ENCODE results near the gene ARHGAP11A.
A peak's percentile ranks its signal among the peaks of the same experiment; 100 is the strongest.
"Not testable (repeated sequence)": the region's sequence is repeated elsewhere in the genome, so short reads cannot be mapped to it uniquely, and the experiment has no call there.

Gene ARHGAP11A, protein sequence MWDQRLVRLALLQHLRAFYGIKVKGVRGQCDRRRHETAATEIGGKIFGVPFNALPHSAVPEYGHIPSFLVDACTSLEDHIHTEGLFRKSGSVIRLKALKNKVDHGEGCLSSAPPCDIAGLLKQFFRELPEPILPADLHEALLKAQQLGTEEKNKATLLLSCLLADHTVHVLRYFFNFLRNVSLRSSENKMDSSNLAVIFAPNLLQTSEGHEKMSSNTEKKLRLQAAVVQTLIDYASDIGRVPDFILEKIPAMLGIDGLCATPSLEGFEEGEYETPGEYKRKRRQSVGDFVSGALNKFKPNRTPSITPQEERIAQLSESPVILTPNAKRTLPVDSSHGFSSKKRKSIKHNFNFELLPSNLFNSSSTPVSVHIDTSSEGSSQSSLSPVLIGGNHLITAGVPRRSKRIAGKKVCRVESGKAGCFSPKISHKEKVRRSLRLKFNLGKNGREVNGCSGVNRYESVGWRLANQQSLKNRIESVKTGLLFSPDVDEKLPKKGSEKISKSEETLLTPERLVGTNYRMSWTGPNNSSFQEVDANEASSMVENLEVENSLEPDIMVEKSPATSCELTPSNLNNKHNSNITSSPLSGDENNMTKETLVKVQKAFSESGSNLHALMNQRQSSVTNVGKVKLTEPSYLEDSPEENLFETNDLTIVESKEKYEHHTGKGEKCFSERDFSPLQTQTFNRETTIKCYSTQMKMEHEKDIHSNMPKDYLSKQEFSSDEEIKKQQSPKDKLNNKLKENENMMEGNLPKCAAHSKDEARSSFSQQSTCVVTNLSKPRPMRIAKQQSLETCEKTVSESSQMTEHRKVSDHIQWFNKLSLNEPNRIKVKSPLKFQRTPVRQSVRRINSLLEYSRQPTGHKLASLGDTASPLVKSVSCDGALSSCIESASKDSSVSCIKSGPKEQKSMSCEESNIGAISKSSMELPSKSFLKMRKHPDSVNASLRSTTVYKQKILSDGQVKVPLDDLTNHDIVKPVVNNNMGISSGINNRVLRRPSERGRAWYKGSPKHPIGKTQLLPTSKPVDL

DNA sequence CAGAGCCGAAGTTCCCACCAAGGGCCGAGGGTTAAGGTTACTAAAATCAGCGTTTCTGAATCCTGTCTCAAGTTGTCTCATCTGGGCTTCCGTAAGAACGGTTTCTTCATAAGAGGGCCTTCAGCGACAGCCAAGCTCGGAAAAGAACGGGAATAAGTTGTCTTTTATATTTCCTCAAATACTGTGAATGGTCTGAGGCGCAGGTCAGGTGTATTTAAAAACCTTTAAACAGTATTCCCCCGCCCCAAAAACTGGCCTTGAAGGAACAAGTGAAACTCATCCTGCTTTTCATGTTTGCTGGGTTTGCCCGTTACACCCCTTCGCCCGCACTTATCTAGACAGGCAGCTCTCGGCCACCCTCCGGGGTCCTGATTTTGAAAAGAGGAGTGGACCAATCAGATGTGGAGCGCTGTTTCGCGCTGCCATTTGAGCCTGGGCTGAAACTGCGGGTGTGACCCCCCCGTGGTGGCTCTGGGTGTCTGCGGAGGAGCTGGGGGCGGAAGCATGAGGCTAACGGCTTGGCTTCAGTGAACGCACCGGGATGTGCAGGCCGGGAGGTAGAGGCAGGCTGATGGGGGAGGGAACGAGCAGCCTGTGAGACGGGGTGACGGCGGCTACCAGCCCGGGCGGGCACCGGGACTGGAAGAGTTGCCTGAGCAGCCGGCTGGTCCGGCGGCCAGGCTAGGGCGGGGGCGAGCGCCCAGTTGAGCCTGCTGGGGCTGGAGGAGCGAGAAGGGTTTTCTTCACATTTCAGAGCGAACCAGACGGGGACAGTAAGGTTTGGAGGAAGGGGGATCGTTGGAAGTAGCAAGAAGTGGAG, at the start of gene ARHGAP11A:
Gene ARHGAP11A, plus strand, starts transcription at position 454 of the 820 bp plus-strand sequence. CDS start 708 bp downstream, outside the sequence.
- H3K27ac ChIP-seq (ENCODE audit: low read length): peak within 1 kb of the TSS; percentile 68
- H3K27me3 ChIP-seq (ENCODE audit: control insufficient read depth, insufficient read depth, low read length); H3K4me1 ChIP-seq (ENCODE audit: control insufficient read depth, low read depth, low read length); H3K9me3 ChIP-seq (ENCODE audit: control insufficient read depth, low read depth, low read length); H3K36me3 ChIP-seq (ENCODE audit: control insufficient read depth, low read depth, low read length): not testable (repeated sequence)
- peak within 1 kb of the TSS; percentile 72 for H3K9ac ChIP-seq (ENCODE audit: low read length)
- peak within 1 kb of the TSS; percentile 84 for H3K4me3 ChIP-seq (ENCODE audit: low read length)

DNA sequence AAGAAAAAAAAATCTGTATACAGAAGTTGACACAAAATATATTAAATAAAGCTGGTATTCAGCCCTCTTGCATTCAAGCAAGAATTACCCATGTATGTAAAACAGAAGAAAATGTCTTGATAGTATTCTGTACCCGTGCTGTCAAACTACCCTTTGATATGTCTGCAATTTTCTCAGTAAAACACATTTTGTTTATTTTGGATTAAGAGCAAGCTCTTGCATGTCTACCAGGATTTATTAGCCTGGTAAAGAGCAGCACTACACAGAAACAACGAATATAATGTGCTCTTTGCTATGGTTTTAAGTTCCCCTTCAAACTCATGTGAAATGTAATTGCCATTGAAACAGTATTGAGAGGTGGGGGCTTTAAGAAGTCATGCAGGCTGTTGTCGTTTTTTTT, 46.3 kb upstream of the ARHGAP11A start:
- not testable (repeated sequence) for H3K27me3 ChIP-seq (ENCODE audit: control insufficient read depth, insufficient read depth, low read length); H3K36me3 ChIP-seq (ENCODE audit: control insufficient read depth, low read depth, low read length); H3K9me3 ChIP-seq (ENCODE audit: control insufficient read depth, low read depth, low read length); H3K4me3 ChIP-seq (ENCODE audit: low read length); H3K4me1 ChIP-seq (ENCODE audit: control insufficient read depth, low read depth, low read length); H3K9ac ChIP-seq (ENCODE audit: low read length); H3K27ac ChIP-seq (ENCODE audit: low read length)

DNA sequence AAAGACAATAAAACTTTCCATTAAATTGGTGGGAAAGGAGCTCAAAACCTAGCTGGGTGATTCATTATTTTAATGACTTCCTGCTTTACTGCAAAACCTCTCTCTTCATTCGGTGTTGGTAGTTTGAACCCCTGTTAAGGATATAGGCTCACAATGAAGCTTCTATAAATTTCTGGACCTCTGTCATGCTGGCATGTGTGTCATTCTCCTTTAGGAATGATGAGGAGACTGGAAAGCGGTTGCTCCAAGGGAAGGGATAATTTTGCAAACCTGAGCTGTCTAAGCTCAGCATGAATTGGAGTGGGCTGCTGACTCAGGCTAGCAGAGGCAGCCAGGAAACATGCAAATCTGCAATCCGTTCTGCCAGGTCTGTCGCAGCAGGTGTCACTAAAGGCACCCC, 36.8 kb upstream of the ARHGAP11A start:
- not testable (repeated sequence) for H3K4me3 ChIP-seq (ENCODE audit: low read length); H3K27ac ChIP-seq (ENCODE audit: low read length); H3K4me1 ChIP-seq (ENCODE audit: control insufficient read depth, low read depth, low read length); H3K27me3 ChIP-seq (ENCODE audit: control insufficient read depth, insufficient read depth, low read length); H3K9ac ChIP-seq (ENCODE audit: low read length); H3K9me3 ChIP-seq (ENCODE audit: control insufficient read depth, low read depth, low read length); H3K36me3 ChIP-seq (ENCODE audit: control insufficient read depth, low read depth, low read length)

DNA sequence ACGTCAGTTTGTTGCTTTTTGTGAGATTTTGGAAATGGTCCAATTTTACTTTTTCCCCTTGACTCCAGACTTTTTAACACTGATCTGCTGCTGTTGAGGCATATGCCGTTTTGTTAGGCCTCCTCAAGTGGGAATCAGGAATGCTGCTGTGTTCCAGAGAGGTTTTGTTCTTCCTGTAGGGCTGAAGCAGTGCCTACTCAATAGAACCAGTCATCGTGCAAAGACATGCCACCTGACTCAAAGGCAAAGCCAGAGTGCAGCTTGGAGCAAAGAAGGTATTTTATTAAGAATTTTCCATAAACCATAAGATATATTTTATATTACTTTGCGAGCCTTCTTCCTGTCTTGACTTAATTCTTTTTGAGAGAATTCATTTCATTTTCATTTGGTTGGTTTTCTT, 29.5 kb upstream of the ARHGAP11A start:
- H3K27ac ChIP-seq (ENCODE audit: low read length): not testable (repeated sequence)

DNA sequence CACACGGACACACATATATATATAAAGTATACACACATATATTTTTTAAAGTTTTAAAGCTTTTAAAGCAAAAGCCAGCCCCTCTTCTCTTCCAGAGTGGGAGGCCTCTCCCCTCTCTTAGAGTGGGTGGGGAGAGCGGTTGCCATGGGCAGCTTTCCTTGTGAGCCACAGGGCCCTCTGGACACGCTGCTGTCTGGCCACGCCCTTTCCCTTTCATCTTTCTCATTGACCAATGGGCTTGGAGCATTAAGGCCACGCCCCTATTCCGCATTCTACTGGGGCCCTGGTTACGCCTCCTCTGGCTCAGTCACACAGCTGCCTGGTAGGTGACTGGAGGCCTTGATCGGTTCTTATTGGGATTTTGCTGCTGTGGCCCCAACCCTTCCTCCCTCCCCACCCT, 22.2 kb upstream of the ARHGAP11A start, which contains the start of gene GOLGA8N:
Gene GOLGA8N, plus strand, starts transcription at position 306 of the 400 bp plus-strand sequence.
- H3K27me3 ChIP-seq (ENCODE audit: control insufficient read depth, insufficient read depth, low read length); H3K27ac ChIP-seq (ENCODE audit: low read length); H3K9ac ChIP-seq (ENCODE audit: low read length); H3K4me1 ChIP-seq (ENCODE audit: control insufficient read depth, low read depth, low read length); H3K4me3 ChIP-seq (ENCODE audit: low read length); H3K9me3 ChIP-seq (ENCODE audit: control insufficient read depth, low read depth, low read length); H3K36me3 ChIP-seq (ENCODE audit: control insufficient read depth, low read depth, low read length): not testable (repeated sequence)

More for the DNA sequence above, 29.5 kb upstream of the ARHGAP11A start:
- H3K9me3 ChIP-seq (ENCODE audit: control insufficient read depth, low read depth, low read length); H3K4me3 ChIP-seq (ENCODE audit: low read length); H3K4me1 ChIP-seq (ENCODE audit: control insufficient read depth, low read depth, low read length); H3K27me3 ChIP-seq (ENCODE audit: control insufficient read depth, insufficient read depth, low read length); H3K9ac ChIP-seq (ENCODE audit: low read length); H3K36me3 ChIP-seq (ENCODE audit: control insufficient read depth, low read depth, low read length): not testable (repeated sequence)

DNA sequence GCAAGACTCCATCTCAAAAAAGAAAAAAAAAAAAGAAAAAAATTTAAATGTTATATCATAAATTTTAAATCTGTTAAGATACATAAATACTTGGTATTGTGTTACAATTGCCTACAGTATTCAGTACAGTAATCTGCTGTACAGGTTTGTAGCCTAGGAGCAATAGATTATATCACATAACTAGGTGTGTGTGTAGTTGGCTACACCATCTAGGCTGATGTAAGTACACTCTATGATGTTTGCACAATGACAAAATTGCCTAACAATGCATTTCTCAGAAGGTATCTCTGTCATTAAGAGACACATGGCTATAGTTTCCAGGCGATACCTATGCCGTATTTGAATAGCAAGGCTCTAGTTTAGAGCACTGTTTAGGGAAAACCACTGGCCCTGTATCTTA, 5.8 kb upstream of the ARHGAP11A start:
- H3K27me3 ChIP-seq (ENCODE audit: control insufficient read depth, insufficient read depth, low read length); H3K4me1 ChIP-seq (ENCODE audit: control insufficient read depth, low read depth, low read length); H3K27ac ChIP-seq (ENCODE audit: low read length); H3K4me3 ChIP-seq (ENCODE audit: low read length); H3K9me3 ChIP-seq (ENCODE audit: control insufficient read depth, low read depth, low read length); H3K36me3 ChIP-seq (ENCODE audit: control insufficient read depth, low read depth, low read length); H3K9ac ChIP-seq (ENCODE audit: low read length): not testable (repeated sequence)

DNA sequence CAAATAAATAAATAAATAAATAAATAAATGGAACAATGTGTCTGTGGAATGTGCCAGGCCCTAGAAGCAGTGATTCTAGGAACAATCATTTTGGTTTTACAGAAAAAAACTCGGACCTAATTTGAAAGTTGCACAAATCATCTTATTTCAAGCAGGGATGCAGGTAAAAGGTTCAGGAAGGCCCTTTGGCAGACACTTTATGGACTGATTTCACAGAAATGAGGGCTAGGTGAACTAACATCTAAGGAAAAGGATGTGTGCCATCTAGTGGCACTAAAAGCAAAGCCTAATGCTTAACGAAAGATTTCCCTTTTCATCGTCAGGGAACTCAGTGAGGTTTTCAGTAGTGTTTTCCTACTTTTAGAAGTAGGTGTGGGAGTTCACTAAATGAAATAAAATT, 4.6 kb upstream of the ARHGAP11A start:
- not testable (repeated sequence) for H3K4me1 ChIP-seq (ENCODE audit: control insufficient read depth, low read depth, low read length); H3K9ac ChIP-seq (ENCODE audit: low read length); H3K27me3 ChIP-seq (ENCODE audit: control insufficient read depth, insufficient read depth, low read length); H3K27ac ChIP-seq (ENCODE audit: low read length); H3K36me3 ChIP-seq (ENCODE audit: control insufficient read depth, low read depth, low read length); H3K4me3 ChIP-seq (ENCODE audit: low read length); H3K9me3 ChIP-seq (ENCODE audit: control insufficient read depth, low read depth, low read length)

DNA sequence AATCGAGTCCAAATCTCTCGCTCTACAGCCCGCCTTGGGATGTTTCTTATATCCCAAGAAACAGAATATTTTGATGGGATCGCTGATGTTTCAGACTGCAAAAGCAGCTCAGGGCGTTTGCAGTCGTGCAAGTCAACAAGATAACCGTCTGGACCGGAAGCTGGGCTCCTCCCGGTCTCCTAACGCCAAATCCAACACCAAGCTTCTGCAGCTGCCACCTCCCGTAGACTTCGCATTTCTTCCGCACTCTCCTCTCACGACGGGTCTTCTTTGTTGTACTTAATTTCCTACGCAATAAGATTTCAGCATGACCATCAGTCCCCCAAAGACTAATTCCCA, 623 bp upstream of the ARHGAP11A start:
- H3K36me3 ChIP-seq (ENCODE audit: control insufficient read depth, low read depth, low read length); H3K9me3 ChIP-seq (ENCODE audit: control insufficient read depth, low read depth, low read length); H3K27me3 ChIP-seq (ENCODE audit: control insufficient read depth, insufficient read depth, low read length); H3K4me1 ChIP-seq (ENCODE audit: control insufficient read depth, low read depth, low read length): not testable (repeated sequence)
- peak overlapping the region; percentile 68 for H3K27ac ChIP-seq (ENCODE audit: low read length)
- peak overlapping the region; percentile 61 for H3K9ac ChIP-seq (ENCODE audit: low read length)
- peak overlapping the region; percentile 84 for H3K4me3 ChIP-seq (ENCODE audit: low read length)

DNA sequence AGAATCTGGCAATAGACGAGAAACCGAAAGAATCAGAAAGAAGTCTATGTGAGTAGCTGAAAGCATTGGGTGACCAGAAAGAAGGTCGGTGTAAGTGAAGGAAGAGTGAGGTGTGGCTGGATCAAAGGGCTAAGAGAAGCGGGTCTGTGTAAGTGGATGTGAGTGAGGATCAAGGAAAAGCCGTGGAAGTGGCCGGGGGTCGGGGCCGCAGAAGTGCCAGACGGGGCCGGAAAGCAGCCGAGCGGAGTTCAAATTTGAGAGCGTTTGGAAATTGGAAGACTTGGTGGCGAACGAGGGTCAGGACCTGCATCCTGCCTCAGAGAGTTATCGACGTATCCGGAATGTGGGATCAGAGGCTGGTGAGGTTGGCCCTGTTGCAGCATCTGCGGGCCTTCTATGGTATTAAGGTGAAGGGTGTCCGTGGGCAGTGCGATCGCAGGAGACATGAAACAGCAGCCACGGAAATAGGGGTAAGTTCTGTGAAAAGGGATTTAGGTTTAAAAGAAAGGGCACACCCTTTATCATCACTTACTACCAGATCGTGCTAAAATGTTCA, 645 bp downstream of the ARHGAP11A start:
- H3K36me3 ChIP-seq (ENCODE audit: control insufficient read depth, low read depth, low read length); H3K27me3 ChIP-seq (ENCODE audit: control insufficient read depth, insufficient read depth, low read length); H3K27ac ChIP-seq (ENCODE audit: low read length); H3K4me1 ChIP-seq (ENCODE audit: control insufficient read depth, low read depth, low read length); H3K9me3 ChIP-seq (ENCODE audit: control insufficient read depth, low read depth, low read length): not testable (repeated sequence)
- peak overlapping the region; percentile 84 for H3K4me3 ChIP-seq (ENCODE audit: low read length)
- H3K9ac ChIP-seq (ENCODE audit: low read length): peak overlapping the region; percentile 72

DNA sequence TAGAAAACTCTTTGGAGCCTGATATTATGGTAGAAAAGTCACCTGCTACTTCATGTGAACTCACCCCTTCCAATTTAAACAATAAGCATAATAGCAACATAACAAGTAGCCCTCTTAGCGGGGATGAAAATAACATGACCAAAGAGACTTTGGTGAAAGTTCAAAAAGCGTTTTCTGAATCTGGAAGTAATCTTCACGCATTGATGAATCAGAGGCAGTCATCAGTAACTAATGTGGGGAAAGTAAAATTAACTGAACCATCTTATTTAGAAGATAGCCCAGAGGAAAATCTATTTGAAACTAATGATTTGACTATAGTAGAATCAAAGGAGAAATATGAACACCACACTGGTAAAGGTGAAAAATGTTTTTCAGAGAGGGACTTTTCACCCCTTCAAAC, 21.1 kb downstream of the ARHGAP11A start:
- H3K27me3 ChIP-seq (ENCODE audit: control insufficient read depth, insufficient read depth, low read length): no peaks in the 10 kb centered on the region
- peaks cover 5% of the 10 kb centered on the region for H3K4me1 ChIP-seq (ENCODE audit: control insufficient read depth, low read depth, low read length)
- H3K9ac ChIP-seq (ENCODE audit: low read length): no peak overlapping the region
- no peak overlapping the region for H3K4me3 ChIP-seq (ENCODE audit: low read length)
- peaks cover 52% of the 10 kb centered on the region for H3K36me3 ChIP-seq (ENCODE audit: control insufficient read depth, low read depth, low read length)
- no peak overlapping the region for H3K27ac ChIP-seq (ENCODE audit: low read length)
- no peaks in the 10 kb centered on the region for H3K9me3 ChIP-seq (ENCODE audit: control insufficient read depth, low read depth, low read length)

All from iPS-18a (cell line).